Measurements from ENCODE around the gene ATOX1.
"Not testable (repeated sequence)": the region's sequence is repeated elsewhere in the genome, so short reads cannot be mapped to it uniquely, and the experiment has no call there.

Gene ATOX1

GRCh38 chr5:151706906-151707305 lies 51.5 kb downstream of the ATOX1 start:
- no peak overlapping the region for H3K9ac ChIP-seq (ENCODE audit: insufficient read length, low read depth)

GRCh38 chr5:151703780-151704179 lies 54.7 kb downstream of the ATOX1 start:
- Histone ChIP-seq H3K27me3 (ENCODE audit: insufficient read depth, insufficient read length) (no peaks in the 10 kb centered on the region), H3K4me1 (ENCODE audit: insufficient read depth, insufficient read length) (peaks cover 2% of the 10 kb centered on the region), H3K36me3 (ENCODE audit: insufficient read depth, insufficient read length, low read length) (no peaks in the 10 kb centered on the region), H3K9ac (ENCODE audit: insufficient read length, low read depth) (no peak overlapping the region), H3K9me3 (ENCODE audit: insufficient read depth, low read length) (no peaks in the 10 kb centered on the region), H3K4me3 (ENCODE audit: insufficient read length, low read depth) (no peak overlapping the region)
- DNase-seq (ENCODE audit: low read depth, low spot score) = no peak
- TF ChIP-seq YY1 (IDR thresholded peaks at IDR 0.05; ENCODE audit: insufficient read depth, insufficient read length) = no peak
- TF ChIP-seq ZNF274 (IDR thresholded peaks at IDR 0.05; ENCODE audit: low read depth, low read length) = no peak
- no peak for TF ChIP-seq SUZ12 (IDR thresholded peaks at IDR 0.05; ENCODE audit: extremely low read depth, insufficient read depth, insufficient read length)

More at GRCh38 chr5:151706906-151707305, 51.5 kb downstream of the ATOX1 start:
- TF ChIP-seq ZNF274 (IDR thresholded peaks at IDR 0.05; ENCODE audit: low read depth, low read length) = no peak
- TF ChIP-seq YY1 (IDR thresholded peaks at IDR 0.05; ENCODE audit: insufficient read depth, insufficient read length) = no peak
- TF ChIP-seq SUZ12 (IDR thresholded peaks at IDR 0.05; ENCODE audit: extremely low read depth, insufficient read depth, insufficient read length) = no peak
- Histone ChIP-seq H3K27me3 (ENCODE audit: insufficient read depth, insufficient read length) (no peaks in the 10 kb centered on the region), H3K4me1 (ENCODE audit: insufficient read depth, insufficient read length) (no peaks in the 10 kb centered on the region), H3K9me3 (ENCODE audit: insufficient read depth, low read length) (no peaks in the 10 kb centered on the region), H3K36me3 (ENCODE audit: insufficient read depth, insufficient read length, low read length) (no peaks in the 10 kb centered on the region), H3K4me3 (ENCODE audit: insufficient read length, low read depth) (no peak overlapping the region)
- DNase-seq (ENCODE audit: low read depth, low spot score) = no peak

- H3K4me3 ChIP-seq (ENCODE audit: insufficient read length, low read depth) = no peak overlapping the region
- TF ChIP-seq SUZ12 (IDR thresholded peaks at IDR 0.05; ENCODE audit: extremely low read depth, insufficient read depth, insufficient read length) = no peak
- TF ChIP-seq YY1 (IDR thresholded peaks at IDR 0.05; ENCODE audit: insufficient read depth, insufficient read length) = no peak
- no peak for TF ChIP-seq ZNF274 (IDR thresholded peaks at IDR 0.05; ENCODE audit: low read depth, low read length)
- DNase-seq (ENCODE audit: low read depth, low spot score) = no peak
These were observed 55.2 kb downstream of the ATOX1 start for GRCh38 chr5:151703227-151703626.

GRCh38 chr5:151700820-151701219 lies 57.6 kb downstream of the ATOX1 start:
- TF ChIP-seq ZNF274 (IDR thresholded peaks at IDR 0.05; ENCODE audit: low read depth, low read length) (no peak), YY1 (IDR thresholded peaks at IDR 0.05; ENCODE audit: insufficient read depth, insufficient read length) (no peak), SUZ12 (IDR thresholded peaks at IDR 0.05; ENCODE audit: extremely low read depth, insufficient read depth, insufficient read length) (no peak)
- no peak overlapping the region for H3K9ac ChIP-seq (ENCODE audit: insufficient read length, low read depth)
- H3K4me1 ChIP-seq (ENCODE audit: insufficient read depth, insufficient read length) = peaks cover 8% of the 10 kb centered on the region
- H3K4me3 ChIP-seq (ENCODE audit: insufficient read length, low read depth) = no peak overlapping the region
- no peaks in the 10 kb centered on the region for H3K27me3 ChIP-seq (ENCODE audit: insufficient read depth, insufficient read length)
- DNase-seq (ENCODE audit: low read depth, low spot score) = no peak
- H3K36me3 ChIP-seq (ENCODE audit: insufficient read depth, insufficient read length, low read length) = no peaks in the 10 kb centered on the region
- no peaks in the 10 kb centered on the region for H3K9me3 ChIP-seq (ENCODE audit: insufficient read depth, low read length)

More at GRCh38 chr5:151703227-151703626, 55.2 kb downstream of the ATOX1 start:
- Histone ChIP-seq H3K9ac (ENCODE audit: insufficient read length, low read depth) (no peak overlapping the region), H3K27me3 (ENCODE audit: insufficient read depth, insufficient read length) (no peaks in the 10 kb centered on the region), H3K36me3 (ENCODE audit: insufficient read depth, insufficient read length, low read length) (no peaks in the 10 kb centered on the region), H3K9me3 (ENCODE audit: insufficient read depth, low read length) (no peaks in the 10 kb centered on the region), H3K4me1 (ENCODE audit: insufficient read depth, insufficient read length) (peaks cover 3% of the 10 kb centered on the region)

GRCh38 chr5:151700296-151700695 lies 58.1 kb downstream of the ATOX1 start:
- H3K36me3 ChIP-seq (ENCODE audit: insufficient read depth, insufficient read length, low read length) = no peaks in the 10 kb centered on the region
- no peak for TF ChIP-seq SUZ12 (IDR thresholded peaks at IDR 0.05; ENCODE audit: extremely low read depth, insufficient read depth, insufficient read length)
- TF ChIP-seq ZNF274 (IDR thresholded peaks at IDR 0.05; ENCODE audit: low read depth, low read length) = no peak
- no peak for TF ChIP-seq YY1 (IDR thresholded peaks at IDR 0.05; ENCODE audit: insufficient read depth, insufficient read length)

GRCh38 chr5:151699071-151699901 lies 59.1 kb downstream of the ATOX1 start:
- no peak overlapping the region for H3K4me3 ChIP-seq (ENCODE audit: insufficient read length, low read depth)
- peaks cover 11% of the 10 kb centered on the region for H3K4me1 ChIP-seq (ENCODE audit: insufficient read depth, insufficient read length)
- peak overlapping the region; percentile 16 for H3K9ac ChIP-seq (ENCODE audit: insufficient read length, low read depth)
- H3K9me3 ChIP-seq (ENCODE audit: insufficient read depth, low read length) = no peaks in the 10 kb centered on the region
- H3K27me3 ChIP-seq (ENCODE audit: insufficient read depth, insufficient read length) = no peaks in the 10 kb centered on the region
- no peaks in the 10 kb centered on the region for H3K36me3 ChIP-seq (ENCODE audit: insufficient read depth, insufficient read length, low read length)
- no peak for TF ChIP-seq SUZ12 (IDR thresholded peaks at IDR 0.05; ENCODE audit: extremely low read depth, insufficient read depth, insufficient read length)
- TF ChIP-seq YY1 (IDR thresholded peaks at IDR 0.05; ENCODE audit: insufficient read depth, insufficient read length) = no peak
- TF ChIP-seq ZNF274 (IDR thresholded peaks at IDR 0.05; ENCODE audit: low read depth, low read length) = no peak
- peak; percentile 68 for DNase-seq (ENCODE audit: low read depth, low spot score)

More at GRCh38 chr5:151700296-151700695, 58.1 kb downstream of the ATOX1 start:
- no peak overlapping the region for H3K4me3 ChIP-seq (ENCODE audit: insufficient read length, low read depth)
- H3K4me1 ChIP-seq (ENCODE audit: insufficient read depth, insufficient read length) = peaks cover 9% of the 10 kb centered on the region
- H3K9ac ChIP-seq (ENCODE audit: insufficient read length, low read depth) = no peak overlapping the region
- no peaks in the 10 kb centered on the region for H3K27me3 ChIP-seq (ENCODE audit: insufficient read depth, insufficient read length)
- DNase-seq (ENCODE audit: low read depth, low spot score) = no peak
- no peaks in the 10 kb centered on the region for H3K9me3 ChIP-seq (ENCODE audit: insufficient read depth, low read length)

GRCh38 chr5:151698081-151698480 lies 60.4 kb downstream of the ATOX1 start:
- not testable (repeated sequence) for DNase-seq (ENCODE audit: low read depth, low spot score); H3K27me3 ChIP-seq (ENCODE audit: insufficient read depth, insufficient read length); H3K9me3 ChIP-seq (ENCODE audit: insufficient read depth, low read length); H3K4me3 ChIP-seq (ENCODE audit: insufficient read length, low read depth); H3K36me3 ChIP-seq (ENCODE audit: insufficient read depth, insufficient read length, low read length); H3K9ac ChIP-seq (ENCODE audit: insufficient read length, low read depth)
- peaks cover 11% of the 10 kb centered on the region for H3K4me1 ChIP-seq (ENCODE audit: insufficient read depth, insufficient read length)
